NB4 (cell line): ENCODE measurements around the gene DTHD1.

Experiments
- DNase-seq: peaks from one replicate; pipeline ENCODE4 v3.0.0; 2010; ENCODE audit warnings: low read depth
- H3K4me3 ChIP-seq: one replicate; pipeline ENCODE4 v1.5.1; 2011; ENCODE audit warnings: mild to moderate bottlenecking, low read depth, low read length, moderate library complexity
- CTCF ChIP-seq: IDR thresholded peaks from one replicate; pipeline ENCODE4 v1.5.1; 2012; ENCODE audit warnings: low read depth, low read length
- MAX ChIP-seq: IDR thresholded peaks from 2 replicates; pipeline ENCODE4 v1.6.1; 2011; ENCODE audit warnings: low read depth, low read length
- MYC ChIP-seq: IDR thresholded peaks from 2 replicates; pipeline ENCODE4 v1.6.1; 2011; ENCODE audit warnings: low read depth, low read length
- POLR2A ChIP-seq: IDR thresholded peaks from 2 replicates; pipeline ENCODE4 v1.6.1; 2011; ENCODE audit warnings: mild to moderate bottlenecking; ENCODE audit not compliant: insufficient read length; ENCODE audit errors: extremely low read depth

Gene DTHD1

GRCh38 chr4:36313301-36313700 is 31.9 kb downstream of the DTHD1 start:
- TF ChIP-seq POLR2A (no peak), CTCF (no peak), MAX (no peak), MYC (no peak)
- H3K4me3 ChIP-seq, result no peak overlapping the region
- DNase-seq, result peak; percentile 30

GRCh38 chr4:36313703-36314102 is 32.3 kb downstream of the DTHD1 start:
- no peak overlapping the region for H3K4me3 ChIP-seq
- no peak for DNase-seq
- TF ChIP-seq POLR2A (no peak), MAX (no peak), MYC (no peak), CTCF (no peak)

- no peak overlapping the region for H3K4me3 ChIP-seq
- DNase-seq, result no peak
- no peak for TF ChIP-seq MAX
- no peak for TF ChIP-seq CTCF
- TF ChIP-seq MYC, result no peak
- no peak for TF ChIP-seq POLR2A
Observed at GRCh38 chr4:36316607-36317006, 35.2 kb downstream of the DTHD1 start.

GRCh38 chr4:36317721-36318120 is 36.3 kb downstream of the DTHD1 start:
- TF ChIP-seq MAX, result no peak
- no peak for TF ChIP-seq POLR2A
- no peak for TF ChIP-seq MYC
- TF ChIP-seq CTCF, result no peak
- no peak for DNase-seq
- H3K4me3 ChIP-seq, result no peak overlapping the region

- no peak overlapping the region for H3K4me3 ChIP-seq
- TF ChIP-seq MYC, result no peak
- no peak for TF ChIP-seq POLR2A
- TF ChIP-seq CTCF, result no peak
- no peak for TF ChIP-seq MAX
- DNase-seq, result no peak
Observed at GRCh38 chr4:36320117-36320896, 38.9 kb downstream of the DTHD1 start.
